ENCODE data around the gene FMO4.

Gene FMO4, protein sequence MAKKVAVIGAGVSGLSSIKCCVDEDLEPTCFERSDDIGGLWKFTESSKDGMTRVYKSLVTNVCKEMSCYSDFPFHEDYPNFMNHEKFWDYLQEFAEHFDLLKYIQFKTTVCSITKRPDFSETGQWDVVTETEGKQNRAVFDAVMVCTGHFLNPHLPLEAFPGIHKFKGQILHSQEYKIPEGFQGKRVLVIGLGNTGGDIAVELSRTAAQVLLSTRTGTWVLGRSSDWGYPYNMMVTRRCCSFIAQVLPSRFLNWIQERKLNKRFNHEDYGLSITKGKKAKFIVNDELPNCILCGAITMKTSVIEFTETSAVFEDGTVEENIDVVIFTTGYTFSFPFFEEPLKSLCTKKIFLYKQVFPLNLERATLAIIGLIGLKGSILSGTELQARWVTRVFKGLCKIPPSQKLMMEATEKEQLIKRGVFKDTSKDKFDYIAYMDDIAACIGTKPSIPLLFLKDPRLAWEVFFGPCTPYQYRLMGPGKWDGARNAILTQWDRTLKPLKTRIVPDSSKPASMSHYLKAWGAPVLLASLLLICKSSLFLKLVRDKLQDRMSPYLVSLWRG

DNA sequence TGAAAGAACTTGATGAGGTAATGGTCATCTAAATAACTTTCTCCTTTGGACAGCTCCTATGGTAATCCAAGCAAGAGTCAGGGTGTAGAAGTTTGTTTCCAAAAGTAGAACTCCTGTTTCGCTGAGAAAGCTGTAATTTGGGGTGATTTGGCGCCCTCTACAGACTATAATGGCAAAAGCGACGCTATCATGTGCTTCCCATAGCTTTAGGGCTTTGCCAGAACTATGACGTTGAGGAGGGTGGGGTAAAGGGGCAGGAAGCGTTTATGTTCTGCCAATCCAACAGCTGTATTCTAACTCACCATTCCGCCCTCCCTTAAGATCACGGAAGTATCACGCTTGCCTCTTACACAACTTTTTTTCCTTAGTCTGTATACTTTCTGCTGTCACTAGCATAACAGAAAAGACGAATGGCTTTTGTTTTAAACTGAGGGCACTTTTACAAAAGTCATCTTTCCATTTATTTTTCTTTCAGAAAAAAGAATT, at the start of gene FMO4:
TSS of gene FMO4 (plus strand) at position 349 of the 486 bp plus-strand sequence. CDS start 5,643 bp downstream, outside the sequence.
- peak within 1 kb of the TSS; percentile 57; the same call in 1 of the 2 replicates for H3K27ac ChIP-seq
- H3K36me3 ChIP-seq (ENCODE audit: insufficient read depth, low read length), result no peaks in the 10 kb centered on the region
- peak within 1 kb of the TSS; percentile 76 for H3K9ac ChIP-seq (ENCODE audit: insufficient read length)
- TF ChIP-seq FOXP2 (optimal IDR thresholded peaks at IDR 0.05; ENCODE audit: control extremely low read depth, extremely low read length, insufficient read depth) (no peak), POLR2AphosphoS5 (IDR thresholded peaks at IDR 0.05; ENCODE audit: borderline replicate concordance, low read depth, low read length) (no peak; the same call in 1 of the 2 replicates), EZH2 (IDR thresholded peaks at IDR 0.05) (no peak)
- peak; percentile 98 for DNase-seq (ENCODE audit: low read depth, low spot score)
- H3K4me3 ChIP-seq, result peak within 1 kb of the TSS; percentile 73
- H3K9me3 ChIP-seq (ENCODE audit: low read depth, low read length), result no peaks in the 10 kb centered on the region

- Histone ChIP-seq H3K9me3 (ENCODE audit: low read depth, low read length) (no peaks in the 10 kb centered on the region), H3K36me3 (ENCODE audit: insufficient read depth, low read length) (no peaks in the 10 kb centered on the region), H3K27ac (0 out of 2 replicates have a peak overlapping the region, but pooled peaks have one; percentile 15), H3K4me3 (no peak overlapping the region), H3K9ac (ENCODE audit: insufficient read length) (no peak overlapping the region)
- DNase-seq (ENCODE audit: low read depth, low spot score), result no peak
- TF ChIP-seq EZH2 (IDR thresholded peaks at IDR 0.05) (no peak), FOXP2 (optimal IDR thresholded peaks at IDR 0.05; ENCODE audit: control extremely low read depth, extremely low read length, insufficient read depth) (no peak), POLR2AphosphoS5 (IDR thresholded peaks at IDR 0.05; ENCODE audit: borderline replicate concordance, low read depth, low read length) (no peak)
These were observed 48.3 kb upstream of the FMO4 start for GRCh38 chr1:171265686-171266085.

DNA sequence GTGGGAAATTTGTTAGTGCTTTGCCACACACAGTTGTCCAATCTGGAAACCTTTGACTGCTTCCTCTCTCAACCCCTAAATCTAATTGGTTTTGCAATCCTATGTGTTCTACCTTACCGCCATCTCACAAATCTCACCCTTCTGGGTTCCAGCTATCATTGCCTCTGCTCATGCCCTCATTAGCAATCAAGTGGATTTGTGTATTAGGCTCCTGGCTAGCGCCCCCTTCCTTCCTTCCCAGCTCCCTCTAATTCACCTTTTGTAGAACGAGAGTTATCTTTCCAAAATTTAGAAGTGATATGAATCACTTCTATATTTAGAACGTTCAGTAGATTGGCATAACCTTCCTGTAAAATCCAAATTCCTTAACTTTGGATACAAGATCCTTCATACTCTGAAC, 47.1 kb upstream of the FMO4 start:
- TF ChIP-seq EZH2 (IDR thresholded peaks at IDR 0.05), result no peak
- no peak for TF ChIP-seq POLR2AphosphoS5 (IDR thresholded peaks at IDR 0.05; ENCODE audit: borderline replicate concordance, low read depth, low read length)
- no peak for TF ChIP-seq FOXP2 (optimal IDR thresholded peaks at IDR 0.05; ENCODE audit: control extremely low read depth, extremely low read length, insufficient read depth)
- no peak for DNase-seq (ENCODE audit: low read depth, low spot score)
- Histone ChIP-seq H3K9me3 (ENCODE audit: low read depth, low read length) (no peaks in the 10 kb centered on the region), H3K4me3 (no peak overlapping the region), H3K36me3 (ENCODE audit: insufficient read depth, low read length) (no peaks in the 10 kb centered on the region), H3K27ac (no peak overlapping the region), H3K9ac (ENCODE audit: insufficient read length) (no peak overlapping the region)

GRCh38 chr1:171267391-171267790, 46.6 kb upstream of the FMO4 start:
- H3K27ac ChIP-seq, result no peak overlapping the region
- no peak for DNase-seq (ENCODE audit: low read depth, low spot score)
- no peak for TF ChIP-seq POLR2AphosphoS5 (IDR thresholded peaks at IDR 0.05; ENCODE audit: borderline replicate concordance, low read depth, low read length)
- no peak for TF ChIP-seq FOXP2 (optimal IDR thresholded peaks at IDR 0.05; ENCODE audit: control extremely low read depth, extremely low read length, insufficient read depth)
- no peak for TF ChIP-seq EZH2 (IDR thresholded peaks at IDR 0.05)
- no peaks in the 10 kb centered on the region for H3K36me3 ChIP-seq (ENCODE audit: insufficient read depth, low read length)
- H3K9ac ChIP-seq (ENCODE audit: insufficient read length), result no peak overlapping the region
- no peaks in the 10 kb centered on the region for H3K9me3 ChIP-seq (ENCODE audit: low read depth, low read length)
- no peak overlapping the region for H3K4me3 ChIP-seq

DNA sequence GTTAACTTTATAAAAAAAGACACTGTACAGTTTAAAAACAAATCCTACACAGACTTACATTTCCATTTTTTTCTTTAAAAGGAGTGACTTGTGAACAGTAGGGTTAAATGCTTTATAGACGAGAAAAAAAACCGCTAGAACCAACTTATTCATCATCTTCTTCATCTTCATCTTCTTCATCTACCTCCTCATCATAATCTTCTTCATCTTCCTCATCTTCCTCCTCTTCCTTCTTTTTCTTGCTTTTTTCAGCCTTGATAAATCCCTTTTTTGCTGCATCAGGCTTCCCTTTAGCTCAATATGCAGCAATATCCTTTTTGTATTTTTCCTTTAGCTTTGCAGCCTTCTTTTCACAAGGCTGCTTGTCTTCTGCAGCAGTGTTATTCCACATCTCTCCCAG, 43.2 kb upstream of the FMO4 start:
- TF ChIP-seq POLR2AphosphoS5 (IDR thresholded peaks at IDR 0.05; ENCODE audit: borderline replicate concordance, low read depth, low read length) (no peak), FOXP2 (optimal IDR thresholded peaks at IDR 0.05; ENCODE audit: control extremely low read depth, extremely low read length, insufficient read depth) (no peak), EZH2 (IDR thresholded peaks at IDR 0.05) (no peak)

GRCh38 chr1:171277534-171277933, 36.4 kb upstream of the FMO4 start:
- no peak overlapping the region for H3K9ac ChIP-seq (ENCODE audit: insufficient read length)
- no peak for DNase-seq (ENCODE audit: low read depth, low spot score)

More for the DNA sequence above, 43.2 kb upstream of the FMO4 start:
- no peak for DNase-seq (ENCODE audit: low read depth, low spot score)
- Histone ChIP-seq H3K9ac (ENCODE audit: insufficient read length) (no peak overlapping the region), H3K4me3 (no peak overlapping the region), H3K9me3 (ENCODE audit: low read depth, low read length) (no peaks in the 10 kb centered on the region), H3K27ac (no peak overlapping the region), H3K36me3 (ENCODE audit: insufficient read depth, low read length) (no peaks in the 10 kb centered on the region)

DNA sequence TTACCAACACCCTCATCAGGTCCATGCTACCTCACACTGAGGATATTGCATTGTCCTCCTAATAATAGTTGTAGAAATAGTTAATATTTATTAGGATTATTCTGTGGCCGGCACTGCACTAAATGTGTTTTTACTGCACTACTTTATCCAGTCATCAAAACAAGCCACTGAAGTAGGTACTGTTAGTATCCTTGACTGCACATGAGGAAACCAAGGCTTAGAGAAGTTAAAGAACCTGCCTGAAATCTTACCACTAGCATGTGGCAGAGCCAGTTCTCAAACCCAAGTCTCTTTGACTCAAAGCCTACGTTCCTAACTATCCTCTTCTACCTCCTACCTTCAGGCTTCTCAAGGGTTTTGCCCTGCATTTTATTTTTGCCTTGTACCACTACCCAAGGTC, 34.7 kb upstream of the FMO4 start:
- H3K36me3 ChIP-seq (ENCODE audit: insufficient read depth, low read length), result no peaks in the 10 kb centered on the region
- TF ChIP-seq POLR2AphosphoS5 (IDR thresholded peaks at IDR 0.05; ENCODE audit: borderline replicate concordance, low read depth, low read length), result no peak
- TF ChIP-seq EZH2 (IDR thresholded peaks at IDR 0.05), result no peak
- no peak for TF ChIP-seq FOXP2 (optimal IDR thresholded peaks at IDR 0.05; ENCODE audit: control extremely low read depth, extremely low read length, insufficient read depth)
- H3K9me3 ChIP-seq (ENCODE audit: low read depth, low read length), result no peaks in the 10 kb centered on the region
- DNase-seq (ENCODE audit: low read depth, low spot score), result no peak
- H3K9ac ChIP-seq (ENCODE audit: insufficient read length), result no peak overlapping the region
- no peak overlapping the region for H3K4me3 ChIP-seq
- H3K27ac ChIP-seq, result no peak overlapping the region

More at GRCh38 chr1:171277534-171277933, 36.4 kb upstream of the FMO4 start:
- H3K27ac ChIP-seq, result no peak overlapping the region
- TF ChIP-seq POLR2AphosphoS5 (IDR thresholded peaks at IDR 0.05; ENCODE audit: borderline replicate concordance, low read depth, low read length) (no peak), EZH2 (IDR thresholded peaks at IDR 0.05) (no peak), FOXP2 (optimal IDR thresholded peaks at IDR 0.05; ENCODE audit: control extremely low read depth, extremely low read length, insufficient read depth) (no peak)
- H3K4me3 ChIP-seq, result no peak overlapping the region
- no peaks in the 10 kb centered on the region for H3K36me3 ChIP-seq (ENCODE audit: insufficient read depth, low read length)
- no peaks in the 10 kb centered on the region for H3K9me3 ChIP-seq (ENCODE audit: low read depth, low read length)

DNA sequence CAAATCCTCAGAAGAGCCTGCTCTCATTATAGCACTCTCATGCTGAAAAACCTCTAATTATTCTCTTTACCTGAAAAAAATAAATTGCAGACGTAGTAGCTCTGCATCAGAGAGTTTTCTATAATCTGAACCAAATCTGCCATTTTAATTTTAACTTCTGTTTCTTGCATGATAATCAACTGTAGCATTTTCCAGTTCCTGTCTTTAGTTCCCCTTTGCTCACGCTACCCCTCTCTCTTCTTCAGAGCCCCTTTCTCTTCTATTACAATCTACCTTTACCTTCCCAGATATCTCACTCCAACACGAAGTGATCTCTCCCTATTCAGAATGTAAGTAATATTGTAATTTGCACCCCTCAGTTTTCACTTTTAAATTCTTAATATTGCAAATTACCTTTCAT, 34.3 kb upstream of the FMO4 start:
- Histone ChIP-seq H3K9ac (ENCODE audit: insufficient read length) (no peak overlapping the region), H3K27ac (no peak overlapping the region), H3K36me3 (ENCODE audit: insufficient read depth, low read length) (no peaks in the 10 kb centered on the region), H3K9me3 (ENCODE audit: low read depth, low read length) (no peaks in the 10 kb centered on the region), H3K4me3 (no peak overlapping the region)
- DNase-seq (ENCODE audit: low read depth, low spot score), result no peak
- TF ChIP-seq EZH2 (IDR thresholded peaks at IDR 0.05) (no peak), POLR2AphosphoS5 (IDR thresholded peaks at IDR 0.05; ENCODE audit: borderline replicate concordance, low read depth, low read length) (no peak), FOXP2 (optimal IDR thresholded peaks at IDR 0.05; ENCODE audit: control extremely low read depth, extremely low read length, insufficient read depth) (no peak)
